CD4-positive, alpha-beta T cell treated with Interferon gamma for 1 hour (primary cell): ENCODE data around the gene HLA-DRA.

Experiments
- DNase-seq: peaks from one replicate; pipeline ENCODE4 v3.0.0-alpha.2; 2020

The HLA-DRA gene

DNA sequence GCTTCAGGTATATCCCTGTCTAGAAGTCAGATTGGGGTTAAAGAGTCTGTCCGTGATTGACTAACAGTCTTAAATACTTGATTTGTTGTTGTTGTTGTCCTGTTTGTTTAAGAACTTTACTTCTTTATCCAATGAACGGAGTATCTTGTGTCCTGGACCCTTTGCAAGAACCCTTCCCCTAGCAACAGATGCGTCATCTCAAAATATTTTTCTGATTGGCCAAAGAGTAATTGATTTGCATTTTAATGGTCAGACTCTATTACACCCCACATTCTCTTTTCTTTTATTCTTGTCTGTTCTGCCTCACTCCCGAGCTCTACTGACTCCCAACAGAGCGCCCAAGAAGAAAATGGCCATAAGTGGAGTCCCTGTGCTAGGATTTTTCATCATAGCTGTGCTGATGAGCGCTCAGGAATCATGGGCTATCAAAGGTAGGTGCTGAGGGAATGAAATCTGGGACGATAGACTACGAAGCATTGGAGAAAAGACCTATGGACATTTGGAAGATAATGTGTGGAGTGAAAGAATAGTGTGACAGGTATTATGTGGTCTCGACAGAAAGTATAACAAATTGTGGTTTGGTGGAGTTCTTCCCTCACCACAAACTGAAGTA is at the start of gene HLA-DRA:
TSS of gene HLA-DRA (plus strand) at position 286 of the 613 bp plus-strand sequence. CDS start at position 350, 64 bp downstream.
- peak; percentile 61 for DNase-seq

DNA sequence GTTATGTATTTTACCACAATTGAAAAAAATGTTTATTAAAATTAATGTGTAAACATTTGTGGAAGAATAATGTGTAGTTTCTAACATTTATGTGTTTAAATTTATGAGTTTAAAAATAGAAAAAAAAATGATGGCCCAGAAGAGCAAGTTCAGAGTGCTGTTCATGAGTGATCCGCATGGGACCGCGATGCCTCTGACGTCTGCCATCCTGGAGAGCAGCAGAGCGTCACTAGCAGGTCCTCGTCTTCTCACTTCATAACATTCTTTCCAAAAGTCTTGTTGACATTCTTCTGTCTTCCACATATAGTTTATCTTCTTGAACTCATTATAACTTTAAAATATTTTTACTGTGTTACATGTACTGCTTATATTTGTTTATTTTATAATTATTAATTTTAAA is 48.2 kb upstream of the HLA-DRA start:
- no peak for DNase-seq

- DNase-seq, result no peak
Observed at GRCh38 chr6:32393665-32394420, 45.8 kb upstream of the HLA-DRA start.

DNA sequence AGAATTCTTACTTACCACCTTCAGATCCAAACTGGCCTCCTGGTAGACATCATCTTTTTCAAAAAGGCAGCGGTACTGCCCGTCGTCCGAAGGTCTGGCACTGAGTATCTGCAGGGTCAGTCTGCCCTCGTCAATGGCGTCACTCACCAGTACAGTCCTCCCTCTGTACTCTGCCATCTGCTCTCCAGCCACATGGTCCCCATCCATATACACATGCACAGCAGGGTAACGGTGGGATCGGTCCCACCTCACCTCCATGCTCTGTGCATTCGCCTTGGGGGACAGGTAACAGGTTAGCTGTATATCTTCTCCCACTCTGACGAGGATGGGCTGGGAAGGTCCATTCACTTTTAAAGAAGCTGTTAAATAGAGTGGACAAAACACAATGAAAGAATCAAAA is 43.7 kb upstream of the HLA-DRA start:
- DNase-seq, result no peak

- DNase-seq, result no peak
Observed at GRCh38 chr6:32397252-32397920, 42.3 kb upstream of the HLA-DRA start.

DNA sequence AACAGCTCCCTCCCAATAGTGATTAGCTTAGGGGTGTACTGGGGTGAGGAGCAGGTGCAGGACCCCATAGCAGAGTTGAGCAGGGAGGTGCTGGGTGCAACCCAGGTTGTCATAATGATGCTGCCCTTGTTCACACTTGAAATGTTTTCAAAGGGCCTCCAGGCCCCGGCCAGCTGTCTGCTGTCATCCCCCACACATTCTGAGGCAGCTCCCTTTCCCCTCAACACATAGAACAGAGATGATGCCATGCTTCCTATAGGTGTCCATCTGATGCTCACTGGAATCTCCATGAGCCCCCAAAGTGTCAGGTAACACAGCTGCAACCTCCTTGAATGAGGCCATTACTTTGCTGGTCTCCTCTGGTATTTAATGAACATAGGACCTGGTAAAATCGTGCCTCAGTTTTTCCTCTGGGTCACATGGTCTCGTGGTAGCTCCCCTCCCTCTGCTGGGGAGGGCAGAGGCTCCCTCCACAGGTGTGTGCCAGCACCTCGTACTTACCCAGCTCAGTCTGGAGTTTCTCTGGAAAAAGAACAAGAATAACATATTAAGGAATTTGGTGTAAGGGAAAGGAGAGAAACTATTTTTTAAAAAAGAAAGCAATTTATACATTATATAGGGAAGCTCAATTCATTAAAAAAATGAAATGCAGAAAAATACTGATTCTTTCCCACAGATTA is 38.3 kb upstream of the HLA-DRA start:
- DNase-seq, result no peak

DNA sequence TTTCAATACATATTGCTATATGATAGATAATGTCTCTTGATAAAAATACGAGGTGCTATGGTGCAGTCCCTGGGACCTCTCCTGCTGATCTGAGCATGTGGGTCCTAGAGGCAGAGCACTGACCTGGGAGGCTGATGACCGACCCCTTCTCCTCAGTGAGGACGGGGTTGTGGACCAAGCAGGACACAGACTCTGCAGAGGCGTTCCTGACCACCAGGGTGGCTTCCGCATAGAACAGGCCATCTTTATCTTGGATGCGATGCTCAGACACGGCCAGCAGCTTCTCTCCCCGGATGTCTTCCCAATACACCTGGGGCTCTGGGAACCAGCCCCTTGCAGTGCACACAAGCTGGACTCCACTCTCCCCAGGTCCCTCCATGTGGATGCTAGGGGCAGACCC is 36.9 kb upstream of the HLA-DRA start:
- no peak for DNase-seq

DNA sequence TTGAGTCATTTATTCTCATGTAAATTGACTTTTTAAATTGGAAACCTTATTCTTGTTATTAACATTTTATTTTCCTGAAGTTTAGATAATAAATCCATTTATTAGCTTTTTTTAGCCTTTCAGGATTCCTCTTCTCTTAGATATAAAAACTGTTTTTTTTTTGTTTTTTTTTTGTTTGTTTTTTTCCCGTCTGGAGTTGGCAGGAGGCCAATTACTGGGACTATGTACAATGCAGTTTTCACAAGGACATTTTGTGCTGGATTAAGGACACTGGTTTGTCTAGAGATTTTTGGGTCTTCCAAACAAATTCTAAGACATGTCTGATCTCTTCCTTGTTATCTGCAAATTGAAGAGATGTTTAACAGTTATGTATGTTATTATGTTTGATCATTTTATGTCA is 34.0 kb upstream of the HLA-DRA start:
- DNase-seq, result no peak

GRCh38 chr6:32406197-32406596 is 33.5 kb upstream of the HLA-DRA start:
- no peak for DNase-seq

DNA sequence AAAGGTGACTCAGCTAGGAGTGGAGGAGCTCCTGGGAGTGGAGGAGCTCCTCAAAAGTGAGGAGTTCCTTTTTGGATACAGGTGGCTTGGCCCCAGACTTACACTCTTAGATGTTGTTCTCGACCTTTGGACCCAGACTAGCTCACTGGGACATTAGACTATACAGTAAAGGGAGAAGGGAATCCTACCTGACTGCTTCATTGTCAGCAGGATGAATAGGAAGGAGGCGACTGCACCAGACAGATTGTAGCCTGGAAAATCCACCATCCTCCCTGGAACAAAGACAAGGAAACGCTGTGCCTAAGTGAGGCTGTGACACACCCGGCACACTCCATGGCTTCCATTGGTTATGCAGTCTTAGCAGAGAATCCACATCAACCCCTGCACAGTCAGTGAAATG is 32.8 kb upstream of the HLA-DRA start, which contains the start of gene BTNL2:
TSS of gene BTNL2 (minus strand) at position 325 of the 400 bp plus-strand sequence. CDS start at position 267, 58 bp downstream.
- DNase-seq, result no peak

GRCh38 chr6:32410906-32411305 is 28.8 kb upstream of the HLA-DRA start:
- no peak for DNase-seq

GRCh38 chr6:32411566-32412327 is 27.9 kb upstream of the HLA-DRA start:
- no peak for DNase-seq

DNA sequence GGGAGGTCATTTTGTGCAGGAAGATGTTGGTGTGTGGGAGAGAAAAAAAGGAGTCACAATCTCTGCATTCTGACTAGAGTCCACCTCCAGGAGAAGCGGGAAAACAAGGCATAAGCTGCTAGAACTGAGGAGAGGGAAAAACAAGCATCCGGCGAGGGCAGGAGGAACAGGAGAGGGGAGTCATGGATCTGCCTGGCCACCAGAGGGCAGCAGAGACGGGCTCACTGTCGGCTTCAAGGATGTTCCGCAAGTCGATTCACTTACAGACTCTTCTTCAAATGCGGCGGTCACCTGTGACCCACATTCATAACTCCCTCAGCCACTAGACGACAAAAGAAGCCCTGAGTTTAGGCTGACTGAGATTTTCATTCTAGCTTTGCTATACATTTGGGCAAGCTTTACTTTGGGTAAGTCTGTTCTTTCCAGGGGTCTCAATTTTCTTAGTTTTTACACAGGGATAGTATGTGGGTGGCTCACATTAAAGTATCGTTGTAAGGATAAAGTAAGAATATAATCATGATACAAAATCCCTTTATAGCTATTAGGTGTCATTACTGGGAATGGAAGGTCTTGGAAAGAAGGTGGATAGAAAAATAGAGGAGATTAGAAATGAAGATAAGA is 26.1 kb upstream of the HLA-DRA start:
- DNase-seq, result peak; percentile 78

DNA sequence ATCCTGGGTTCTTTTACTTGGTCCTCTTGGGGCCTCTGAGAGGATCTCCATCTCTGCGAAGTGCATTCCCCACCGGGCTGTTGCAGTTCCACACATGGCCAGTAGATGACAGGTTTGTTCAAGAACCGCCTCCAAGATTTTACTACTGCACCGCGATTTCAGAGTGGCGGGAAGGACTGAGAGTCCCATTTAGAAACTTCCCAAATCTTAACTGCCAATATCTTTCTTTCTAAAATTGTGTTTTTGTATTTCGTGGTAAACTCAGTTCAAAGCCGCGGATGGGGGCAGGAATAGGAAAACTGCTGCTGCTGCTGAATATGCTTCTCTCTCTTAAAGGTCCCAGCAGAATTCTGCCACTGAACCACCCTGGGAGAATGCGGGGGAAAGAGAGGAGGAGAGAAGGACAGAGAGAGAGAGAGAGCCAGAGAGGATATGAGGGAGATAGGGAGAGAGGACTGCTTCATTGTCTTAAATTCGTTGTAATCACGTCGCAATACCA is 24.1 kb upstream of the HLA-DRA start:
- peak; percentile 70 for DNase-seq

DNA sequence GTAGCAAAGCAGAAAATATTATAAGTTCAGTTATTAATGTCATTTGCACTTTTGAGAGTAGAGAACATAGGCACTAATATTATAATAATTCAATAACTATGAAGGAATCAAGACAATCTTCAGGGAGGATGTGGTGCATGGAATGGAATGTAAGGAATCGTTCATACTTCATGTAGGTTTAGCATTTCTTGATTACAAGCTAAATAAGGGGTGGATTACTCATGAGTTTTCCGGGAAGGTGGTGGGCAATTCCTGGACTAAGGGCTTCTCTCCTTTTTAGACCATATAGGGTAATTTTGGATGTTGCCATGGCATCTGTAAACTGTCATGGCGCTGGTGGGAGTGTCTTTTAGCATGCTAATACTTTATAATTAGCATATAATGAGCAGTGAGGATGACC is 23.7 kb upstream of the HLA-DRA start:
- DNase-seq, result no peak

DNA sequence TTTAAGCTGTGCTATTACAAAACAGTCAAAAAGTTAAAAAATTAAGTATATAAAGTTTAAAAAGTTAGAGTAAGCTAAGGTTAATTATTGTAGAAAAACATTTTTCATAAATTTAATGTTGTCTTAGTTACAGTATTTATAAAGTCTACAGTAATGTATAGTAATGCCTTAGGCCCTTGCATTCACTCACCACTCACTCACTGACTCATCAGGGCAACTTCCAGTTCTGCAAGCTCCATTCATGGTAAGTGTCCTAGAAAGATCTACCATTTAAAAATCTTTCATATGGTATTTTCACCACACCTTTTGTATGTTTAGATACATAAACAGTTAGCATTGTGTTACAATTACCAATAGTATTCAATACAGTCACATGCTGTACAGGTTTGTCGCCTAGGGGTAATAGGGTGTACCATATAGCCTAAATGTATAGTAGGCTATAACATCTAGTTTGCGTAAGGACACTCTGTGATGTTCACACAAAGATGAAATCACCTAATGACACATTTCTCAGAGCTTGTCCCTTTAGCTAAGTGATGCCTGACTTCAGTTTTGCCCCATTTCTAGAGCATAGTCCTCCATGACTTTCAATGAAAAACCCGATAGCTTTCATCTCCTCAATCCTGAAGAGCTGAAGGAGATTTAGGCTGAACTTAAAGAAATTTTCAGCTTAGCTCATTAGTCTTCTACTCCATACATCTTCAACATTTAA is 14.9 kb upstream of the HLA-DRA start:
- DNase-seq, result no peak

DNA sequence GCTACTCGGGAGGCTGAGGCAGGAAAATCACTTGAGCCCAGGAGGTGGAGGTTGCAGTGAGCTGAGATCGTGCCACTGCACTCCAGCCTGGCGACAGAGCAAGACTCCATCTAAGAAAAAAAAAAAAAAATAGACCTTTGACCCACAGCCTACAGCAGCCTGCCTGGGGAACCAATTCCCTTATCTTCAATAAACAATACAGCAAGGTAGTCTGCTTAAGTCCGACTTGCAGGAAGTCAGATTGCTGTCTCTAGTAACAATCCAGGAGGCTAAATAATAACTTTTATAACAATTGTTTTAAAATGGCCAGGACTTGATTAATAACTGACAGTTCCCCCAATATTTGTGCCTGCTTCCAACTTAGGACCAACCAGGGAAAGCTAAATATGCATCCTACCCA is 13.3 kb upstream of the HLA-DRA start:
- no peak for DNase-seq

GRCh38 chr6:32427218-32427617 is 12.5 kb upstream of the HLA-DRA start:
- DNase-seq, result no peak

- no peak for DNase-seq
Observed at GRCh38 chr6:32427934-32428474, 11.7 kb upstream of the HLA-DRA start.

DNA sequence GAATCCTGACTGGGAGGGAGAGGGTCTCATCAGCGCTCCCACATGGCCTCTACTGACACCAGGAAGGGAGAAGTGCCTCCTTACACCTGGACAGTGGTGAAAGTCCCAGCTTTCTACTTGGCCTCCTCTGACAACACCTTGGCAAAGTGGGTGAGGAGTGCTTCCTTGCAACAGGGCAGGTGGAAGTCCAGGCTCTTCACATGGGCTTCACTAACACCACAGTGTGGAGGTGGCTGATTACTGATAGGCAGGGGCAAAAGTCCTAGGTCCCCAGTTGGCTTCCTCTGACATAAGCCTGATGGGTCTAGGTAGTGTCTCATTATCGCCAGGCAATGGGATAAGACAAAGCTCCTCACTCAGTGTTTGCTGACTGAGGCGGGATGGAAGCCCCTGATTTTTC is 9.5 kb upstream of the HLA-DRA start:
- no peak for DNase-seq

DNA sequence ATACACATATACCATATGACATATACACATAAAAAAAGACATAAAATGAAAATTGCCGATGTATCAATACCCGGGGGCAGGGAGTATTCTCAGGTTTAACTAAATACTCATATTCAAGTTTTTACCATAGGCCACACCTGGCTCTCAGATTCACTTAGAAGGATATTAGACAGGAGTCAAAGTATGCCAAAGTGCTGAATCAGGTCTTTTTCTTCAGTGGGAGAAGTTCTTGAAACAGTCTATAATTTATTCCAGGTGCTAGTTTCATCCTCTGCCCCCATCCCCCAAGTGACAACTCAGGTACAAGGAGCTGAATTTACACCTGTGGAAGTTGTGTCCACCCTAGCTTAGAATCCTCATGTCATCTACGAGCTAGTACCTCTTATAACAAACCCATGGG is 8.5 kb upstream of the HLA-DRA start:
- DNase-seq, result no peak
